Keratinocyte (primary cell): Measurements from ENCODE around the gene INHA. TPM values are rescaled to one million over a fixed set of nuclear protein-coding genes. Genes with fewer than 3 reads are reported as not detected.

ENCODE experiments used
- DNase-seq: peaks from one replicate; pipeline ENCODE4 v3.0.0-alpha.2; 2011; ENCODE audit warnings: low read depth, missing footprints, low spot score
- FAIRE-seq: peaks from 2 replicates; lab custom pipeline; 2011; peaks lifted over from hg19 to GRCh38; lab: Jason Lieb, UNC
- H2AFZ ChIP-seq: 2 replicates; pipeline ENCODE4 v1.6.0; 2012; ENCODE audit warnings: low read length, control low read depth, inconsistent platforms; ENCODE audit not compliant: control insufficient read depth
- H3K27ac ChIP-seq: 2 replicates; pipeline ENCODE4 v1.5.1; 2011; ENCODE audit warnings: low read length; ENCODE audit not compliant: control insufficient read depth, insufficient read depth
- H3K27me3 ChIP-seq: 3 replicates; pipeline ENCODE4 v1.6.0; 2011; ENCODE audit warnings: low read length; ENCODE audit not compliant: control insufficient read depth, insufficient read depth; ENCODE audit errors: extremely low read depth
- H3K36me3 ChIP-seq, 2 experiments: 2 replicates in 1 of 2; 3 replicates in 1 of 2; pipeline ENCODE4 v1.5.1; 2011; ENCODE audit warnings: low read length in 2 of 2, mild to moderate bottlenecking in 1 of 2; ENCODE audit not compliant: control insufficient read depth in 2 of 2, insufficient read depth in 2 of 2; ENCODE audit errors: extremely low read depth in 1 of 2
- H3K4me1 ChIP-seq: 3 replicates; pipeline ENCODE4 v1.5.1; 2011; ENCODE audit warnings: low read length; ENCODE audit not compliant: control insufficient read depth, insufficient read depth; ENCODE audit errors: extremely low read depth
- H3K4me2 ChIP-seq: 3 replicates; pipeline ENCODE4 v1.6.0; 2011; ENCODE audit warnings: low read depth, low read length; ENCODE audit not compliant: control insufficient read depth, insufficient read depth; ENCODE audit errors: extremely low read depth
- H3K4me3 ChIP-seq, 3 experiments: fragments of 200-600 bp in 1 of 3; sonication (generic) in 1 of 3; 2 replicates in 2 of 3; 3 replicates in 1 of 3; pipeline ENCODE4 v1.5.1; 2011 to 2016; ENCODE audit warnings: low read length in 3 of 3, mild to moderate bottlenecking in 3 of 3, control low read depth in 2 of 3, inconsistent platforms in 1 of 3, low read depth in 1 of 3, mixed read lengths in 1 of 3, mixed run types in 1 of 3, moderate library complexity in 1 of 3; ENCODE audit not compliant: control insufficient read depth in 2 of 3, insufficient read depth in 2 of 3; ENCODE audit errors: extremely low read depth in 1 of 3
- H3K79me2 ChIP-seq: 2 replicates; pipeline ENCODE4 v1.6.0; 2012; ENCODE audit warnings: low read length; ENCODE audit not compliant: control insufficient read depth, insufficient read depth
- H3K9ac ChIP-seq: 3 replicates; pipeline ENCODE4 v1.6.0; 2011; ENCODE audit warnings: low read length; ENCODE audit not compliant: control insufficient read depth, insufficient read depth; ENCODE audit errors: extremely low read depth
- H3K9me1 ChIP-seq: 3 replicates; pipeline ENCODE4 v1.6.0; 2011; ENCODE audit warnings: low read length; ENCODE audit not compliant: control insufficient read depth, insufficient read depth; ENCODE audit errors: extremely low read depth
- H3K9me3 ChIP-seq: 2 replicates; pipeline ENCODE4 v1.5.1; 2012; ENCODE audit warnings: low read depth, low read length; ENCODE audit not compliant: control insufficient read depth
- H4K20me1 ChIP-seq: 3 replicates; pipeline ENCODE4 v1.6.0; 2011; ENCODE audit warnings: low read length; ENCODE audit not compliant: control insufficient read depth, insufficient read depth; ENCODE audit errors: extremely low read depth
- CTCF ChIP-seq, 3 experiments: IDR thresholded peaks in 1 of 3; conservative IDR thresholded peaks in 1 of 3; optimal IDR thresholded peaks in 1 of 3; 2 replicates in 2 of 3; 3 replicates in 1 of 3; pipeline versions ENCODE3 to v1.5.1; 2011; ENCODE audit warnings: low read length in 3 of 3, mild to moderate bottlenecking in 3 of 3, moderate library complexity in 2 of 3, control low read depth in 1 of 3, inconsistent platforms in 1 of 3; ENCODE audit not compliant: insufficient read depth in 2 of 3; ENCODE audit errors: extremely low read depth in 1 of 3
- EZH2 ChIP-seq: IDR thresholded peaks from one replicate; pipeline ENCODE4 v1.6.1; 2012; ENCODE audit warnings: inconsistent platforms, mild to moderate bottlenecking, low read length, moderate library complexity
- dilution Hi-C: fragments of 300-500 bp; cut with MboI; formaldehyde crosslinking; loops from one replicate; pipeline ENCODE4 v1.7.0; 2020; ENCODE audit warnings: low sequenced_read_pairs; ENCODE audit not compliant: extremely low pct_ligation_motif_present
- polyA plus RNA-seq, 5 experiments: library from polyadenylated mRNA; depleted of rRNA in 3 of 5; stranded (reverse) in 3 of 5; stranded (forward) in 1 of 5; unstranded in 1 of 5; fragments of >200 nt; gene quantifications; 1 replicate in 1 of 5; 2 replicates in 3 of 5; 3 replicates in 1 of 5; pipeline versions ENCODE4 v1.2.1 to v1.2.3, GENCODE V29; 2011 to 2012; ENCODE audit warnings: missing spikeins in 2 of 5, low read depth in 1 of 5, low replicate concordance in 1 of 5

Gene INHA
- polyA plus RNA-seq, 1 donor (not counting 4 experiments of a cell fraction or from before 2014, with no cell fraction given): 0.18 TPM

DNA sequence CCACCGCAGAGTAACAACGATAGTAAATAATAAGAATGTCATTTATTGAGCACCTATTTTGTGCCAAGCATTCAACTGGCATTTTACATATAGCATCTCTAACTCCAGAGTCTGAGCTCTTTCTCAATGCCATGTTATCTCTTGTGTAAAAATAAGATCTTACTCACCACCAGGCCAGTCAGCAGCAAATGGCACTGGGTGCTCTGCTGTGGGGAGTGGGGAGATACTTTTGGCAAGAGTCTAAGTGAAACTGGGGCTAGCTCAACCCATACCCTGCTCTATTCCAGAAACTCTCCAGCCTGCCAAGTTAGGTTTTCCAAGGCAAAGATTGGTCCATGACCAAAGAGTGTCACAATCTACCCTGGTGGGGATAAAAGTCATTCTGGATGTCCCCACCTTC lies 50.4 kb downstream of the INHA start:
- Histone ChIP-seq H3K9me1 (no peaks in the 10 kb centered on the region), H3K27ac (no peak overlapping the region), H3K4me2 (no peak overlapping the region), H3K79me2 (no peaks in the 10 kb centered on the region), H3K4me1 (peaks cover 3% of the 10 kb centered on the region), H2AFZ (no peak overlapping the region), H3K4me3 (no peak overlapping the region), H3K9ac (no peak overlapping the region), H4K20me1 (no peaks in the 10 kb centered on the region), H3K36me3 (no peaks in the 10 kb centered on the region), H3K9me3 (no peaks in the 10 kb centered on the region), H3K27me3 (no peaks in the 10 kb centered on the region)
- no peak for DNase-seq
- dilution Hi-C loops: no loop called here
- no peak for FAIRE-seq
- TF ChIP-seq CTCF (optimal IDR thresholded peaks at IDR 0.05 in 1 of 3, IDR thresholded peaks at IDR 0.05 in 1 of 3, conservative IDR thresholded peaks at IDR 0.05 in 1 of 3; ENCODE audit: extremely low read depth in 1 of 3, insufficient read depth in 2 of 3, low read length in 3 of 3) (no peak), EZH2 (no peak)

- DNase-seq (no peak), FAIRE-seq (no peak)
- H2AFZ ChIP-seq: no peak overlapping the region
- no peak overlapping the region for H3K4me3 ChIP-seq
- dilution Hi-C loops: no loop called here
- H3K36me3 ChIP-seq: no peaks in the 10 kb centered on the region
- H4K20me1 ChIP-seq: no peaks in the 10 kb centered on the region
- H3K4me2 ChIP-seq: no peak overlapping the region
- TF ChIP-seq CTCF (optimal IDR thresholded peaks at IDR 0.05 in 1 of 3, IDR thresholded peaks at IDR 0.05 in 1 of 3, conservative IDR thresholded peaks at IDR 0.05 in 1 of 3; ENCODE audit: extremely low read depth in 1 of 3, insufficient read depth in 2 of 3, low read length in 3 of 3) (no peak), EZH2 (no peak)
- no peak overlapping the region for H3K27ac ChIP-seq
- H3K9me3 ChIP-seq: no peaks in the 10 kb centered on the region
- no peaks in the 10 kb centered on the region for H3K9me1 ChIP-seq
- no peak overlapping the region for H3K9ac ChIP-seq
- H3K27me3 ChIP-seq: no peaks in the 10 kb centered on the region
- peaks cover 2% of the 10 kb centered on the region for H3K79me2 ChIP-seq
- H3K4me1 ChIP-seq: peaks cover 8% of the 10 kb centered on the region
Measured at GRCh38 chr2:219624565-219624964, 52.5 kb downstream of the INHA start.
